Stimulated activated naive CD8-positive, alpha-beta T cell treated with anti-CD3 and anti-CD28 coated beads, Interleukin-15, amount 100 ng/mL, for 72 hours (primary cell): ENCODE results near the gene GNB1.
"Not testable (repeated sequence)": the region's sequence is repeated elsewhere in the genome, so short reads cannot be mapped to it uniquely, and the experiment has no call there.

Experiments used
- ATAC-seq: fragments of 150-1000 bp; cut with Tn5 transposase; 2 replicates; pipeline ENCODE4 v1.10.0; 2021; ENCODE audit warnings: mild to moderate bottlenecking, moderate library complexity
- DNase-seq, 2 donors: peaks; one replicate each; pipeline ENCODE4 v3.0.0; 2021 to 2022
- H3K27ac Mint-ChIP-seq, 2 donors: one replicate each; pipeline ENCODE4 v1.8.0; 2022; ENCODE audit warnings: mild to moderate bottlenecking in 2 of 2, mixed read lengths in 2 of 2, moderate library complexity in 2 of 2
- H3K27me3 Mint-ChIP-seq: one replicate; pipeline ENCODE4 v1.8.0; 2022; ENCODE audit warnings: mixed read lengths
- H3K4me1 Mint-ChIP-seq: one replicate; pipeline ENCODE4 v1.8.0; 2022; ENCODE audit warnings: mild to moderate bottlenecking, mixed read lengths
- H3K4me3 Mint-ChIP-seq, 2 donors: one replicate each; pipeline ENCODE4 v1.8.0; 2022; ENCODE audit warnings: mild to moderate bottlenecking in 2 of 2, mixed read lengths in 2 of 2, moderate library complexity in 1 of 2
- H3K9me3 Mint-ChIP-seq, 2 donors: one replicate each; pipeline ENCODE4 v1.8.0; 2022; ENCODE audit warnings: mixed read lengths in 2 of 2

GNB1 gene

DNA sequence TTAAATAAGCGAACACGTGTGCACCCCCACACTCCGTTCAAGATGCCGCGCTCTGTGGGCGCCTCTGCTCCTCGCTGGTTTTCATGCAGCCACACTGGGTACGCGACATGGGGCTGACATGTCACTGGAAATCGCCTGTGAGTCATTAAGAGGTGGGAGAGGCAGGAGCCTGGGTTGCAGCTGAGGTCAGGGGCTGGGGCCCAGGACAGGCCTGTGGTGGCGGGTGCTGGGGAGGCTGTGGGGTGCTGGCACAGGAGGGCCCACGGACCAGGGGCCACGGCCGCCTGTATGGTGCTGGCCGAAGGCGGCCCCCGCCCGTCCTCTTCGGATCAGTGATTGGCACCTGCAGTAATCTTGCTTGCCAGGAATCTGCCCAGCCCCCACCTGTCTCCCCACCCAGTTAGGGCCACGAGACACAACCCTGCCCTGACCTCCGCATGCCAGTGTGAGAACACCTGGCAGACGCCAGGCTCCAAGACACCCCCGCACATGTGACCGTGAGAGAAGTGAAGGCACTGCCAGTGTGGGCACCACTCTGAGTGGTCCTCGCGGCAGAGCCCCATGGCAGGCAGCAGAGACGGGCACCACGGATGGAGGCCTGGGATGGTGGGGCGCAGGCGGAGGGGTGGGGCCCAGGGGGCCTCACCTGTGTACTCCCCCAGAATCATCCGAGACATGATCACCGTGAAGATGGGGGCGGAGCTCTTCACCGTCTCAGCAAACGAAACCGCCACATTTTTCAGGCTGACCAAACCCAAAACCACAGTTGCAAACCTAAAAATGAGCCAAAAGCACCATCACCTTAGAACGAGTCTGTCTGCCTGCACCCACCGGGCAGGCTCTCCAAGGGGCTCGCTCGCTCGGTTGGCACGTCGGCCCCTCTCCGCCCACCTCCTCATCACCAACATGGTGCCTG lies 153.0 kb downstream of the GNB1 start:
- not testable (repeated sequence) for H3K4me1 Mint-ChIP-seq, H3K27me3 Mint-ChIP-seq, DNase-seq, H3K9me3 Mint-ChIP-seq
- H3K27ac Mint-ChIP-seq, result peak overlapping the region in 1 of 2 donors; percentile 72
- peak overlapping the region in 1 of 2 donors; percentile 29 for H3K4me3 Mint-ChIP-seq
- peak; percentile 56 for ATAC-seq
